Subcutaneous abdominal adipose tissue (tissue), 5 donors: ENCODE measurements around the gene GRM3.

Experiments
- H3K27ac ChIP-seq: one replicate; pipeline ENCODE4 v1.7.0; 2013; ENCODE audit warnings: low read depth, mild to moderate bottlenecking, inconsistent platforms, low read length, moderate library complexity
- H3K27me3 ChIP-seq, 5 donors: one replicate each; pipeline ENCODE4 v1.7.0; 2013; ENCODE audit warnings: low read length in 5 of 5, inconsistent platforms in 1 of 5; ENCODE audit not compliant: control insufficient read depth in 5 of 5, insufficient read depth in 4 of 5
- H3K36me3 ChIP-seq, 5 donors: one replicate each; pipeline ENCODE4 v1.7.0; 2013; ENCODE audit warnings: low read length in 5 of 5; ENCODE audit not compliant: control insufficient read depth in 5 of 5, insufficient read depth in 5 of 5
- H3K4me1 ChIP-seq, 5 donors: one replicate each; pipeline ENCODE4 v1.7.0; 2013; ENCODE audit warnings: low read length in 5 of 5, mild to moderate bottlenecking in 3 of 5, moderate library complexity in 1 of 5; ENCODE audit not compliant: control insufficient read depth in 5 of 5, insufficient read depth in 5 of 5
- H3K4me3 ChIP-seq, 5 donors: one replicate each; pipeline ENCODE4 v1.7.0; 2013; ENCODE audit warnings: low read length in 5 of 5, low read depth in 1 of 5
- H3K9ac ChIP-seq, 5 donors: one replicate each; pipeline ENCODE4 v1.7.0; 2013; ENCODE audit warnings: low read length in 5 of 5, mild to moderate bottlenecking in 4 of 5, moderate library complexity in 3 of 5
- H3K9me3 ChIP-seq, 5 donors: one replicate each; pipeline ENCODE4 v1.7.0; 2013; ENCODE audit warnings: low read length in 5 of 5; ENCODE audit not compliant: control insufficient read depth in 5 of 5
- donor health status: healthy.
- donor health status: healthy.
- donor health status: healthy.
- donor health status: healthy.
- donor health status: healthy.

GRM3 gene

GRCh38 chr7:86689363-86689762 is 45.7 kb downstream of the GRM3 start:
- Histone ChIP-seq H3K4me1 (no peaks in the 10 kb centered on the region), H3K27me3 (no peaks in the 10 kb centered on the region), H3K27ac (no peak overlapping the region), H3K4me3 (no peak overlapping the region), H3K36me3 (no peaks in the 10 kb centered on the region), H3K9me3 (no peaks in the 10 kb centered on the region), H3K9ac (no peak overlapping the region)

- Histone ChIP-seq H3K4me3 (no peak overlapping the region), H3K4me1 (no peaks in the 10 kb centered on the region), H3K27ac (no peak overlapping the region), H3K27me3 (no peaks in the 10 kb centered on the region), H3K36me3 (no peaks in the 10 kb centered on the region), H3K9ac (no peak overlapping the region), H3K9me3 (no peaks in the 10 kb centered on the region)
These were observed 49.0 kb downstream of the GRM3 start for GRCh38 chr7:86692755-86693154.

GRCh38 chr7:86706406-86706805 is 62.7 kb downstream of the GRM3 start:
- Histone ChIP-seq H3K9ac (no peak overlapping the region), H3K27ac (no peak overlapping the region), H3K36me3 (no peaks in the 10 kb centered on the region), H3K4me1 (no peaks in the 10 kb centered on the region), H3K4me3 (no peak overlapping the region), H3K27me3 (no peaks in the 10 kb centered on the region), H3K9me3 (no peaks in the 10 kb centered on the region)

- H3K9me3 ChIP-seq = no peaks in the 10 kb centered on the region
- H3K36me3 ChIP-seq = no peaks in the 10 kb centered on the region
- no peaks in the 10 kb centered on the region for H3K27me3 ChIP-seq
- no peaks in the 10 kb centered on the region for H3K4me1 ChIP-seq
- no peak overlapping the region for H3K9ac ChIP-seq
- H3K4me3 ChIP-seq = no peak overlapping the region
- H3K27ac ChIP-seq = no peak overlapping the region
These were observed 64.4 kb downstream of the GRM3 start for GRCh38 chr7:86708031-86708680.

GRCh38 chr7:86720306-86720705 is 76.6 kb downstream of the GRM3 start:
- Histone ChIP-seq H3K27me3 (no peaks in the 10 kb centered on the region), H3K9me3 (no peaks in the 10 kb centered on the region), H3K4me3 (no peak overlapping the region), H3K27ac (no peak overlapping the region), H3K4me1 (no peaks in the 10 kb centered on the region), H3K36me3 (no peaks in the 10 kb centered on the region), H3K9ac (no peak overlapping the region)

- no peaks in the 10 kb centered on the region for H3K36me3 ChIP-seq
These were observed 90.1 kb downstream of the GRM3 start for GRCh38 chr7:86733783-86734182.

GRCh38 chr7:86745013-86745745 is 101.5 kb downstream of the GRM3 start:
- peaks cover 0 to 16% (median 0%) of the 10 kb centered on the region in 5 donors for H3K4me1 ChIP-seq
- H3K9ac ChIP-seq = no peak overlapping the region
- no peak overlapping the region for H3K4me3 ChIP-seq
- no peaks in the 10 kb centered on the region for H3K27me3 ChIP-seq
- no peak overlapping the region for H3K27ac ChIP-seq
- H3K9me3 ChIP-seq = no peaks in the 10 kb centered on the region
- no peaks in the 10 kb centered on the region for H3K36me3 ChIP-seq

More at GRCh38 chr7:86733783-86734182, 90.1 kb downstream of the GRM3 start:
- no peak overlapping the region for H3K9ac ChIP-seq
- H3K4me3 ChIP-seq = no peak overlapping the region
- H3K4me1 ChIP-seq = no peaks in the 10 kb centered on the region
- no peaks in the 10 kb centered on the region for H3K27me3 ChIP-seq
- no peak overlapping the region for H3K27ac ChIP-seq
- H3K9me3 ChIP-seq = peaks cover 0 to 4% (median 0%) of the 10 kb centered on the region in 5 donors

GRCh38 chr7:86747698-86748097 is 104.0 kb downstream of the GRM3 start:
- Histone ChIP-seq H3K27me3 (no peaks in the 10 kb centered on the region), H3K36me3 (no peaks in the 10 kb centered on the region), H3K27ac (no peak overlapping the region), H3K9me3 (no peaks in the 10 kb centered on the region), H3K4me1 (peaks cover 0 to 16% (median 0%) of the 10 kb centered on the region in 5 donors), H3K4me3 (no peak overlapping the region), H3K9ac (no peak overlapping the region)

GRCh38 chr7:86748201-86748600 is 104.5 kb downstream of the GRM3 start:
- Histone ChIP-seq H3K27me3 (no peaks in the 10 kb centered on the region), H3K4me3 (no peak overlapping the region), H3K27ac (no peak overlapping the region), H3K4me1 (peaks cover 0 to 16% (median 0%) of the 10 kb centered on the region in 5 donors), H3K36me3 (no peaks in the 10 kb centered on the region), H3K9ac (no peak overlapping the region), H3K9me3 (no peaks in the 10 kb centered on the region)

GRCh38 chr7:86748843-86749719 is 105.4 kb downstream of the GRM3 start:
- H3K4me1 ChIP-seq = peaks cover 0 to 16% (median 0%) of the 10 kb centered on the region in 5 donors
- no peak overlapping the region for H3K4me3 ChIP-seq
- no peaks in the 10 kb centered on the region for H3K36me3 ChIP-seq
- no peak overlapping the region for H3K9ac ChIP-seq
- H3K27me3 ChIP-seq = no peaks in the 10 kb centered on the region
- H3K9me3 ChIP-seq = no peaks in the 10 kb centered on the region
- no peak overlapping the region for H3K27ac ChIP-seq
